Vagina (tissue), 2 donors: ENCODE measurements around the gene CDK6. TPM values are rescaled to one million over a fixed set of nuclear protein-coding genes. Genes with fewer than 3 reads are reported as not detected.

Source experiments
- DNase-seq, 2 donors: peaks; one replicate each; pipeline ENCODE4 v3.0.0-alpha.2; 2017; ENCODE audit errors: extremely low spot score in 2 of 2
- H3K27ac ChIP-seq: fragments of 200-600 bp; sonication (generic); one replicate; pipeline ENCODE4 v1.5.1; 2019
- H3K27me3 ChIP-seq: fragments of 200-600 bp; sonication (generic); one replicate; pipeline ENCODE4 v1.5.1; 2019
- H3K36me3 ChIP-seq, 2 donors: fragments of 200-600 bp; sonication (generic); one replicate each; pipeline ENCODE4 v1.5.1; 2017 to 2019
- H3K4me1 ChIP-seq: fragments of 200-600 bp; sonication (generic); one replicate; pipeline ENCODE4 v1.5.1; 2019
- H3K4me3 ChIP-seq, 2 donors: fragments of 200-600 bp; sonication (generic); 1 replicate in 1 of 2; 2 replicates in 1 of 2; pipeline ENCODE4 v1.5.1; 2016 to 2019
- H3K9me3 ChIP-seq: fragments of 200-600 bp; sonication (generic); one replicate; pipeline ENCODE4 v1.5.1; 2019
- CTCF ChIP-seq, 3 experiments: fragments of 450-650 bp in 2 of 3; fragments of 200-600 bp in 1 of 3; sonication (generic) in 1 of 3; IDR thresholded peaks; one replicate each; pipeline ENCODE4 v1.5.1; 2017 to 2019; ENCODE audit warnings: antibody characterized with exemption in 3 of 3, mild to moderate bottlenecking in 2 of 3, moderate library complexity in 2 of 3
- POLR2A ChIP-seq, 2 donors: fragments of 450-650 bp; IDR thresholded peaks; one replicate each; pipeline ENCODE4 v1.6.1; 2017; ENCODE audit warnings: antibody characterized with exemption in 2 of 2, mild to moderate bottlenecking in 2 of 2, moderate library complexity in 2 of 2
- POLR2AphosphoS5 ChIP-seq, 2 donors: sonication (generic); formaldehyde crosslinking; IDR thresholded peaks; one replicate each; pipeline ENCODE4 v1.9.0; 2017; ENCODE audit warnings: antibody characterized with exemption in 2 of 2, mild to moderate bottlenecking in 2 of 2, low read depth in 1 of 2; ENCODE audit not compliant: insufficient read depth in 1 of 2
- intact Hi-C: fragments of 100-400 bp; cut with DNase I; formaldehyde crosslinking; loops from one replicate; pipeline ENCODE4 v1.15.1; 2023
- total RNA-seq: library from RNA; depleted of rRNA; stranded (reverse); fragments of >200 nt; gene quantifications from one replicate; pipeline ENCODE4 v1.2.3, GENCODE V29; 2016

Gene CDK6
- total RNA-seq, 1 donor from 2014 or later: 20.6 TPM

GRCh38 chr7:92841192-92841591 lies 4.8 kb upstream of the CDK6 start:
- no peaks in the 10 kb centered on the region for H3K36me3 ChIP-seq
- no peaks in the 10 kb centered on the region for H3K27me3 ChIP-seq
- no peaks in the 10 kb centered on the region for H3K4me1 ChIP-seq
- no peak overlapping the region for H3K4me3 ChIP-seq
- TF ChIP-seq CTCF (IDR thresholded peaks at IDR 0.05) (no peak), POLR2AphosphoS5 (IDR thresholded peaks at IDR 0.05; ENCODE audit: insufficient read depth in 1 of 2, low read depth in 1 of 2) (no peak), POLR2A (IDR thresholded peaks at IDR 0.05) (no peak)
- no peaks in the 10 kb centered on the region for H3K9me3 ChIP-seq
- H3K27ac ChIP-seq: no peak overlapping the region
- intact Hi-C loops: no loop called here
- DNase-seq: no peak

GRCh38 chr7:92840316-92840715 lies 3.9 kb upstream of the CDK6 start:
- intact Hi-C loops: no loop called here
- Histone ChIP-seq H3K27ac (no peak overlapping the region), H3K27me3 (no peaks in the 10 kb centered on the region), H3K4me3 (no peak overlapping the region), H3K9me3 (no peaks in the 10 kb centered on the region), H3K36me3 (no peaks in the 10 kb centered on the region), H3K4me1 (no peaks in the 10 kb centered on the region)
- DNase-seq: no peak
- TF ChIP-seq POLR2AphosphoS5 (IDR thresholded peaks at IDR 0.05; ENCODE audit: insufficient read depth in 1 of 2, low read depth in 1 of 2) (no peak), CTCF (IDR thresholded peaks at IDR 0.05) (no peak), POLR2A (IDR thresholded peaks at IDR 0.05) (no peak)

GRCh38 chr7:92839901-92840300 lies 3.5 kb upstream of the CDK6 start:
- Histone ChIP-seq H3K4me1 (no peaks in the 10 kb centered on the region), H3K27ac (no peak overlapping the region), H3K9me3 (no peaks in the 10 kb centered on the region), H3K27me3 (no peaks in the 10 kb centered on the region), H3K36me3 (no peaks in the 10 kb centered on the region), H3K4me3 (no peak overlapping the region)
- intact Hi-C loops: loop anchor here (5.0 to 10.0 kb wide), 2 partner anchors 125 to 223 kb away; no protein-coding TSS in a partner anchor
- TF ChIP-seq POLR2AphosphoS5 (IDR thresholded peaks at IDR 0.05; ENCODE audit: insufficient read depth in 1 of 2, low read depth in 1 of 2): no peak
- TF ChIP-seq CTCF (IDR thresholded peaks at IDR 0.05): no peak
- TF ChIP-seq POLR2A (IDR thresholded peaks at IDR 0.05): no peak
- DNase-seq: no peak

GRCh38 chr7:92838934-92839333 lies 2.6 kb upstream of the CDK6 start:
- DNase-seq: no peak
- Histone ChIP-seq H3K9me3 (no peaks in the 10 kb centered on the region), H3K36me3 (no peaks in the 10 kb centered on the region), H3K4me3 (no peak overlapping the region), H3K27ac (no peak overlapping the region), H3K27me3 (no peaks in the 10 kb centered on the region), H3K4me1 (no peaks in the 10 kb centered on the region)
- no peak for TF ChIP-seq POLR2AphosphoS5 (IDR thresholded peaks at IDR 0.05; ENCODE audit: insufficient read depth in 1 of 2, low read depth in 1 of 2)
- no peak for TF ChIP-seq CTCF (IDR thresholded peaks at IDR 0.05)
- no peak for TF ChIP-seq POLR2A (IDR thresholded peaks at IDR 0.05)
- intact Hi-C loops: loop anchor here (5.0 to 10.0 kb wide), 2 partner anchors 124 to 222 kb away; no protein-coding TSS in a partner anchor

- H3K27ac ChIP-seq: peak overlapping the region; percentile 84
- H3K27me3 ChIP-seq: no peaks in the 10 kb centered on the region
- H3K36me3 ChIP-seq: no peaks in the 10 kb centered on the region
- H3K4me3 ChIP-seq: peak overlapping the region; percentile 57 to 89
- peaks cover 6% of the 10 kb centered on the region for H3K4me1 ChIP-seq
- no peak for DNase-seq
- no peaks in the 10 kb centered on the region for H3K9me3 ChIP-seq
- no peak for TF ChIP-seq CTCF (IDR thresholded peaks at IDR 0.05)
- TF ChIP-seq POLR2A (IDR thresholded peaks at IDR 0.05): no peak
- peak in 1 of 2 donors; percentile 14 for TF ChIP-seq POLR2AphosphoS5 (IDR thresholded peaks at IDR 0.05; ENCODE audit: insufficient read depth in 1 of 2, low read depth in 1 of 2)
- intact Hi-C loops: loop anchor here (5.0 to 10.0 kb wide), 2 partner anchors 122 to 220 kb away; no protein-coding TSS in a partner anchor
Observed at GRCh38 chr7:92837000-92837749, 802 bp upstream of the CDK6 start.
